GM21619 (cell line): ENCODE measurements around the gene SPSB3.

Source experiments
- ATAC-seq: cut with Tn5 transposase; IDR thresholded peaks from one replicate; pipeline ENCODE4 v1.9.1; 2021; ENCODE audit not compliant: unreplicated experiment

SPSB3 gene

GRCh38 chr16:1775846-1776671, 6.3 kb downstream of the SPSB3 start:
- ATAC-seq = no peak

- ATAC-seq = no peak
Observed at GRCh38 chr16:1775006-1775845, 7.1 kb downstream of the SPSB3 start.

DNA sequence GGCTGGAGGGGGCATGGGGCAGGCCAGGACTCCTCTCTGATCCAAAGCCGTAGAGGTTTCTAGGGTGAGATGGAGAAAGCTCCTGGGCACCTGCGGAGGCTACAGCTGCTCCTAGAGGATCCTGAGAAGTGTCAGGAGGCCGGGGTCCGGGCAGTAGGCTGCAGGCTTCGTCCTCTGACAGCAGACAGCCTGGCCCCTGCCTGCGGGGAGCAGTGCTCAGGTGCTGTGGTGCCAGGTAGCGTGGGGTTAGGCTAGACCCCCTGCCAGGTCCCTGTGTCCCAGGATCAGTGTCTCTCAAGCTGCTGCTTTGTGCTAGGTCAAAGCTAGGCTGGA, 8.0 kb downstream of the SPSB3 start:
- ATAC-seq = no peak

DNA sequence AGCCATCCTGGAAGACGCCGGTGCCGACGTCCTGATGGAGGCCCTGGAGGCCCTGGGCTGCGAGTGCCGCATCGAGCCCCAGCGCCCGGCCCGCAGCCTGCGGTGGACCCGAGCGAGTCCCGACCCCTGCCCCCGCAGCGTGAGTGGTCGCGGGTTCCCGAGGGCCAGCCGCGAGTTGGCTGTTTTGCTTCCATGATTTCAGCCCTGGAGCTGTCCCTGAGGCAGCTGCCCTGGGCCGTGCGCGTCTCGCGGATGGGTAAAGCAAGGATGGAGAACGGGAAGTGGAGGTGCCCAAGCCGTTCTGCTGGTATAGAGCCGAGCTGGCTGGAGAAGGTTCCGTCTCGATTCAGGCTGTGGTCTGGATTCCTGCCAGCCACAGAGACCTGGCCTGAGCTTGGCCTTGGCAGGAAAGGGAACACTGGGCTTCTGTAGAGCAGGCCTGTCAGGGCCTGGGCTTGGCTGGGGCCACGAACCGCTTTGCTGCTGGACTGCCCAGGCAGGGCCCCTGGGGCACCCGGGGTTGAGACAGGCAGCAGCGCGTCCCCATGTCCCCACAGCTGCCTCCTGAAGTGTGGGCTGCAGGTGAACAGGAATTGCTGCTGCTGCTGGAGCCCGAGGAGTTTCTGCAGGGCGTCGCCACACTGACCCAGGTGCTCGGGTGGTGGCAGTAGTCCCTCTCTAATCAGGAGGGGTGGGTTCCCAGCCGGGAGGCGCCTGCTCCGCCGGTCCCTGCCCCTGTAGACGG, 8.5 kb downstream of the SPSB3 start:
- ATAC-seq = no peak

- ATAC-seq = peak; percentile 41
Observed at GRCh38 chr16:1772908-1773702, 9.3 kb downstream of the SPSB3 start, which contains the start of gene MRPS34. Gene MRPS34, minus strand, starts transcription at chr16:1773134. Its CDS starts 15 bp downstream, at chr16:1773119.

DNA sequence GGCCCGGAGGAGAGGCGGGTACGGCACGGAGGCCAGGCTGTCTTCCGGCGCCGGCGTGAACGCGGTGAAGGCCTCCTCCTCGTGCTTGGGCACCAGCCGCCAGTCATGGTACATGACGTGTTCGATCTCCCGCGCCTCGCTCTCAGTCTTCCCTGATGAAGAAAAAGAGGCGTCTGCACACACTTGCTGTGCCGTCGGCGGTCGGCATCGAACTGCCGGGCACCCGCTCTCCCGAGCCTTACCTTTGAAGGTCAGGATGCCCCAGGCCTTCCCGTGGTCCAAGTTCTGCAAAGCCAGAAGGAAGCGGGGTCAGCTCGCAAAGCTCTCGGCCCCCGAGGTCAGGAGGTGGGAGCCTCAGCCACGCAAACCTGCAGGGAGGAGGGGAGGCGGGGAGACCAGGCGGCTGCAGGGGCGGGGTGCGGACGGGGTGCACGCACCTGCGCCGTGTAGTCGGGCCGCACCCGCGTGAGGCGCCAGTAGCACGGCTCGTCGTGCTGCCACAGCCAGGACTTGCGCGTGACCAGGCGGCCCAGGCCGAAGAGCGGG, 9.9 kb downstream of the SPSB3 start, which contains the start of gene EME2:
EME2 (plus strand) TSS at position 449 of the 546 bp plus-strand sequence. CDS start 418 bp downstream, outside the sequence.
- peak; percentile 11 for ATAC-seq

DNA sequence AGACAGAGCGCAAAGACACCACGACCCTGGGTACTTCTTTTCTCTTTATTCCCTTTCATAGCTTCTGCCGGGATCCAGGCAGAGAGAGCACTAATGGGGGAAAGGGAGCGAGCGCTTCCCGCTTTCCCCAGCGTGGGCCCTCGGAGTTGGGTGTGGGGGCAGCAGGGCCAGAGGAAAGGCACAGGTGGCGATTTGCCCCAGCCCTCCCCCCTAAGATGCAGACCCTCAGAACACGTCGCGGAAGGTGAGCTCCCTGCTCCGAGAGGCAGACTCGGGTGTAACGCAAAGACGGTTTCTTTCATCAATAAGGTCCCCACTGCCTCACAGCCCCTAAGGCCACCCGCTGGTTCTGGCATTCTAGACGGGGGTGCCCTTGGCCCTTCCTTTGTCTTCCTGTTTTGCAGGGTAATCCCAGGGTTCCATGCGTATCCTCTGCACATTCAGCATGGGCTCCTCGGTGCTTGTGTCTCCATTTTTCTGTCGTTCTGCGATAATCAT, 10.5 kb downstream of the SPSB3 start:
- ATAC-seq = no peak

GRCh38 chr16:1771188-1771863, 11.0 kb downstream of the SPSB3 start, which contains the start of gene NME3:
Gene NME3, minus strand, starts transcription at chr16:1771543. Its CDS starts 9 bp downstream, at chr16:1771534.
- no peak for ATAC-seq

DNA sequence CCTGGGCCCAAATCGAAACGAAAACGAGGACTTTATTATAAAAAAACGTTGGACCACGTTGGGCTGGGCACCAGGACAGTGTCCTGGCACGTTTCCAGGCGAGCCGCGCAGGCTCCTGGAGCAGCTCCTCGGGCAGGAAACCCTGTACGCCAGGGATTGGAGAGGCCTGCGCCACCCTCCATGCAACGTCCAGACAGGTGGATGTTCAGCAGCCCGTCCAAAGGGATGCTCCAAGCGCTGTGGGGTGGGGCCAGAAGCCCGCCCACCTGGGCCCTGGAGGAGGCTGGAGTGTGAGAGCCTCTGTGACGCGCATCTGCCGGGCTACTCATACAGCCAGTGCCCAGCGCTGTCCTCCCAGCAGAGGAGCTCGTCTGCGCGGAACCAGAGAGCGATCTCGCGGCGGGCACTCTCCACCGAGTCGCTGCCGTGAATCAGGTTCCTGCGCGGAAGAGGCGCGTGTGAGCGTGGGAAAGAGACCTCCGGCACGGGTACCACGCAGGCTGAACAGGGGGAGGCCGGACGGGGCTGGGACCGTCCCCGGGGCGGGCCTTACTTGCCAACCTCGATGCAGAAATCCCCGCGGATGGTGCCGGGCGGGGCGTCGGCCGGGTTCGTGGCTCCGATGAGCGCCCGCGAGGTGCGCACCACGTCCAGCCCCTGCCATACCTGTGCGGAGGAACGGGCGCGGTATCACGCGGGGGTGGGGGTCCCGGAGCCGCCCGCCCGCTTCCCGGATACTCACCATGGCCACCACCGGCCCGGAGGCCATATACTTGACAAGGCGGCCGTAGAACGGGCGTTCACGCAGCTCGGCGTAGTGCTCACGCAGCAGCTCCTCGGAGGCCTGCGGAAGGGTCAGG, 11.8 kb downstream of the SPSB3 start:
- ATAC-seq = no peak

GRCh38 chr16:1769402-1770300, 12.7 kb downstream of the SPSB3 start:
- ATAC-seq = no peak

GRCh38 chr16:1768767-1769401, 13.5 kb downstream of the SPSB3 start:
- ATAC-seq = no peak

GRCh38 chr16:1768061-1768766, 14.2 kb downstream of the SPSB3 start:
- ATAC-seq = no peak

GRCh38 chr16:1767116-1767994, 15.0 kb downstream of the SPSB3 start:
- ATAC-seq = no peak

- ATAC-seq = no peak
Observed at GRCh38 chr16:1766701-1767100, 15.7 kb downstream of the SPSB3 start.

GRCh38 chr16:1766231-1766630, 16.1 kb downstream of the SPSB3 start:
- no peak for ATAC-seq
